Measurements from ENCODE around the gene HM13.
"Not testable (repeated sequence)": the region's sequence is repeated elsewhere in the genome, so short reads cannot be mapped to it uniquely, and the experiment has no call there.

HM13 gene

DNA sequence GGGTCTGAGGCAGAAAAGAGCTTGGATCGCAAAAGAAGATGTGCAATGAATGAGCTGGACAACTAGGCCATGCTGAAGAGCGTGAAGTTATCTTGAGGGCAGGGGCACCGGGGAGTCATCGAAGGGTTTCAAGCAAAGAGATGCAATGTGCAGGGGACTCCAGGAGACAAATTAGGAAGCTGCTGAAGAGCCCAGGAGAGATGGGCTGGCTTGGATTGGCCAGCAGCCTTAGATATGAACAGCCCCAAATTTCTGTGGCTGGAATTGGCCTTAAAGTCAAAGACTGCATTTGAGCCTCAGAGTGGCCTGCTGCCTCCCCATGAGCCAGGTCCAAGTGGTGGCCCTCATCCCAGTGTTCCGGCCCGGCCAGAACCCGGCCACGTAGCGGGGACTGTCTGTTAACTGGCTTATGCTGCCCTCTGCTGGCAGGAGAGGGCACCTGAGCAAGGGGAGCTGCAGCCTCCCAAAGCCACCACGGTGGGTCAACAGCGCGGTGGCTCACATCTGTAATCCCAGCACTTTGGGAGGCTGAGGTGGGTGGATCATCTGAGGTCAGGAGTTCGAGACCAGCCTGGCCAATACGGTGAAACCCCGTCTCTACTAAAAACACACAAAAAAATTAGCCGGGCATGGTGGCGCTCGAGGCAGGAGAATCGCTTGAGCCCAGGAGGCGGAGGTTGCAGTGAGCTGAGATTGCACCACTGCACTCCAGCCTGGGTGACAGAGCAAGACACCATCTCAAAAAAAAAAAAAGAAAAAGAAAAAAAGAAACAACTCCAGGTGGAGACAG is 11.2 kb upstream of the HM13 start:
- DNase-seq, result peak; percentile 86

DNA sequence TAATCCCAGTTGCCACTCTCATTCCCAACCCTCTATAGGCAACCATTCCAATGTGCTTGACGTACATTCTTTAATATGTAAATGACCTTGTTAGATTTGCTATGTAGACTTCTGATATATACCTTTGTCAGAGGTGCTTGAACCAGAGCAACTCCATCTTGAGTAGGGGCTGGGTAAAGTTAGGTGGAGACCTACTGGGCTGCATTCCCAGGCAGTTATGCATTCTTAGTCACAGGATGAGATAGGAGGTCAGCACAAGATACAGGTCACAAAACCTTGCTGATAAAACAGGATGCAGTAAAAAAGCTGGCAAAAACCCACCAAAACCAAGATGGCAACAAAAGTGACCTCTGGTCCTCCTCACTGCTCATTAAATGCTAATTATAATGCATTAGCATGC is 8.3 kb upstream of the HM13 start:
- no peak for DNase-seq

DNA sequence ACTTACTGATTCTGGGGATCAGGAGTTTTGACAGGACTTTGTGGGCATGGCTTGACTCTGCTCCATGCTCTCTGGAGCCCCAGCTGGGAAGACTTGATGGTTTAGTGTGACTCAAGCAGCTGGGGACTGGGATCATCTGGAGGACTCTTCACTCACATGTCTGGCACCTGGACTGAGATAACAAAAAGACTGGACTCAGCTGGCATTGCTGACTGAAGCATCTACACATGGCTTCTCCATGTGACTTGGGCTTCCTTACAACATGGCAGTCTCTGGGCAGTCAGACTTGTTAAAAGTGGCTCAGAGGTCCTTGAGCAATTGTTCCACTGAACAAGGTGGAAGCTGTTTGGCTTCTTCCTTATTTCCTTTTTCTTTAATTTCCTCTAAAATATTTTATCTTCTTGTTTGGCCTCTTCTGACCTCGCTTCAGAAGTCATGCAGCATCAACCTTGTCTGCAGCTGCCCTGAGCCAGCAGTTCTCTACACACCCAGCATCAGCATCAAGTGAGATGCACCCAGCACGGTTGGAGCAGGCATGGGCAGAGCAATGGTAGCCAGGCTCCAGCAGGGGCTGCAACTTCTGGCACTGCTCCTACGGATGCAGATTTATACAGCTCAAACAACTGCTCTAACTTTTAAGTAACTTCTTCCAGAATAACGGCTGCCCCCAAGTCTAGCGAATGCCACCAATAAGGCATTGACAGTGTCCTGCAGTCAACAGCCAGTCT is 5.6 kb upstream of the HM13 start:
- DNase-seq, result no peak

DNA sequence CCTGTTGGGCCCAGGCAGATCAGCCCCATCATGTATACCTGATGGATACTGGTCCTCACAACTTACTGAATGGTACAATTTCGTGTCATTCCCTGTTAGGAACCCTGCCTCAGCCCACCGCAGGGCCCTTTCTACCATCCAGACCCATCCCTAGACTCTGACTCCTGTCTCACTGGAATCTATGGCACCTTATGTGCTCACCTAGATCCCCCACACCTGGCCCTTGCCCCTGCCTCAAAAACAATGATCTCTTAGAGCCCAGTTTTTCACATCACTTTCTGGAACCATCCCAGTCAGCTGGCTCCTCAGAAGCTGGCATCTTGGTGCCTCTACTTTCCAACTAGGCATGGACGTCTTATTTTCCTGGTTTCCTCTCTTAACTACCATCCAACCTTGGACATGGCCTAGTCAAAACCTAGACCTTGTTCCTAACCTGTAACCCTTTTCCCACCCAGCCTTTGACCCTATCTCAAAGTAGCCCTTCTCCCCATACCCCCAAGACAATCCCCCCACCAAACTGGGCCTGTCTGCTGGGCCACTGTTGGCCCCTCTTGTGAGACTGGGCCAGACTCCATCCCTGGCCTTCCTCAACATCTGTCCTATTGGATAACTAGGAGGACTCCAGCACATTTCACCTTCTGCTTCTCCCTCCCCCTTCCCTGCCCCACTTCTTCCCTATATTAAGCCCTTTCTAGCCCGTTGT is 981 bp downstream of the HM13 start:
- no peak for DNase-seq

DNA sequence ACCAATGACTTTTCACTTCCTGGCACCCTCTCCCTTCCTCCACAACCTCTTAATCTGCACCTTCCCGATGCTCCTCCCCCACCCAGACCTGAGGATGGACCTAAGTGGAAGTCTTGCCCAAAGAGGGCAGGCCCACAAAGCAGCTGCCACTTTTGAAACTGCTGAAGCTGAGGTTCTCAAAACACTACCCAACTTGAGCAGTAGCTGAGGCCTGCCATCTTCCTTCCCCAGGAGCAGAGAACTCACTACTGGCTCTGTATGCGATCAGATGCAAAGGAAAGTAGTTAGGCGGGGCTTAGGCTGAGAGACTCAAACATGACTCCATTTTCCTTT is 1.5 kb downstream of the HM13 start:
- no peak for DNase-seq

DNA sequence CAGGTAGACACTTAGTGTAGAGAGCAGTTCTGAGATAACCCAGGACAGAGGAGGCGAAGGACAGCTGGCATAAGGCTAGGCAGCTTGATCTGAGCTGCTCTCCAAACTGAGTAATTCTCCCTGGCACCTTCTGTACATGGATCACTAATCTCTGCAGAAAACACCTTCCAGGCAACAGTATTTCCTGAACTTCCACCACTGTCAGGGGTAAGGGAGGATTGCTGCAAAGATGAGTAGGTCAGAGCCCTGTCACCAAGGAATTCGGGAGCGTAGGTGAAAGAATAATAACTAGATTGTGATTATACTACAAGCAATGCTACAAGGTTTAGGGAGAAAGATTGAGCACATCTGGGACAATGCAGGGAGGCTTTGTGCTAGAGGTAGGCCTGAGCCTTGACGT is 1.9 kb downstream of the HM13 start:
- no peak for DNase-seq

DNA sequence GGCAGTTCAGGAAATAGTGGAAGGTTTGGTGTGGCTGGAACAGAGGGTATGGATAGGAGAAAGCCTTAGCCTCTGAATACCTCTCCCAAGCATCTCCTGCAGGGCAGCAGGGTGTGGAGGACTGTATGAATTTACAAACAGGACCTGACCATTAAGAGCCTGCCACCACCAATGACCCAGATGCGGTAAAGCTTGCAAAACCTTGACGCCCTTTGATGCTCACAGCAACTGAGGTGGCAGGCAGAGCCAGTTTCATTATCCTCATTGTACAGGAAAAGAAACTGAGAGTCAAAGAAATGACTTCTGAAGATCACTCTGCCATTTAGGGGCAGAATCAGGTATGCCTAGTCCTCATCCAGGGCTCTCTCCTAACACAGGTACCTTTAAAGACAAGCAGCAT is 2.4 kb downstream of the HM13 start:
- no peak for DNase-seq

DNA sequence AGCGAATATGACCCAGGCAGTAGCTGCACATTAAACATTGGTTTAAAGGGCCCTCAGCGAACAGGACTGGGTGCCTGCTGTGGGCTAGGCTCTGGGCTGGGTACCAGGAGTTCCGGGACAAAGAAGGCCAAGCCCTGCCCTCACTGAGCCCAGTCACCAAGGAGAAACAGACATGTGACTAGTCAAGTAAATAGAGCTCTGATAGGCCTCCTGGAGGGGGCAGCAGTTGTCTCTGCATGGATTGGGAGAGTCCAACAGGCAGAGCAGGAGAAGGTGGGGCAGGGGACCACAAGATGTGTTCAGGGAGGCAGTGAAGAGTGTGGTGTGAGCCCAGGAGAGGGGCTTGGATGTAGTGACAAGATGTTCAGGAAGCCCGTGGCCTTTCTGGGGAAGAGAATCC is 3.1 kb downstream of the HM13 start:
- no peak for DNase-seq

DNA sequence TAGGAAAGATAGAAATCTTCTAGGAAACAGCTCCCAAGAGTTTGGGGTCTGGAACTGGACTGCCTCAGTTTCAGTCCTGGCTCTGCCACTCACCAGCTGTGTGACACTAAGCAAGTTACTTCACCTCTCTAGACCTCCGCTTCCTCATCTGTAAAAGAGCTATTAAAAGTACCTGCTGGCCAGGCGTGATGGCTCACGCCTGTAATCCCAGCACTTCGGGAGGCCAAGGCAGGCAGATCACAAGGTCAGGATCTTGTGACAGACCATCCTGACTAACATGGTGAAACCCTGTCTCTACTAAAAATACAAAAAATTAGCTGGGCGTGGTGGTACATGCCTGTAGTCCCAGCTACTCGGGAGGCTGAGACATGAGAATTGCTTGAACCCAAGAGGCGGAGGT is 7.0 kb downstream of the HM13 start:
- not testable (repeated sequence) for DNase-seq

DNA sequence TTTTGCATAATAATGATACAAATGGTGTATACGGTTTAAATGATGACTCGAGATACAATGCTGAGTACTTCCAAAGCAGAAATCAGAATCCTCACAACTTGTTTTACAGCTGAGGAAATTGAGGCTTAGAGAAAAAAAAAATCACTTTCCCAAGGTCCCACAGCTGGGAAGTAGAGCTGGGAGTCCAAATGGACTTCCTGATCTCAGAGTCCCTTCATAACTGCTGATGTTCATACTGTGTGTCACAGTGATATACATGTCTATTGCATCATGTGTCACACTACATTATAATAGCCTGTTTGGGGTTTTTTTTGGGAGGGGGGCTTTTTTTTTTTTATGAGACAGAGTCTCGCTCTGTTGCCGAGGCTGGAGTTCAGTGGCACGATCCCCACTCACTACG is 8.5 kb downstream of the HM13 start:
- DNase-seq, result no peak

DNA sequence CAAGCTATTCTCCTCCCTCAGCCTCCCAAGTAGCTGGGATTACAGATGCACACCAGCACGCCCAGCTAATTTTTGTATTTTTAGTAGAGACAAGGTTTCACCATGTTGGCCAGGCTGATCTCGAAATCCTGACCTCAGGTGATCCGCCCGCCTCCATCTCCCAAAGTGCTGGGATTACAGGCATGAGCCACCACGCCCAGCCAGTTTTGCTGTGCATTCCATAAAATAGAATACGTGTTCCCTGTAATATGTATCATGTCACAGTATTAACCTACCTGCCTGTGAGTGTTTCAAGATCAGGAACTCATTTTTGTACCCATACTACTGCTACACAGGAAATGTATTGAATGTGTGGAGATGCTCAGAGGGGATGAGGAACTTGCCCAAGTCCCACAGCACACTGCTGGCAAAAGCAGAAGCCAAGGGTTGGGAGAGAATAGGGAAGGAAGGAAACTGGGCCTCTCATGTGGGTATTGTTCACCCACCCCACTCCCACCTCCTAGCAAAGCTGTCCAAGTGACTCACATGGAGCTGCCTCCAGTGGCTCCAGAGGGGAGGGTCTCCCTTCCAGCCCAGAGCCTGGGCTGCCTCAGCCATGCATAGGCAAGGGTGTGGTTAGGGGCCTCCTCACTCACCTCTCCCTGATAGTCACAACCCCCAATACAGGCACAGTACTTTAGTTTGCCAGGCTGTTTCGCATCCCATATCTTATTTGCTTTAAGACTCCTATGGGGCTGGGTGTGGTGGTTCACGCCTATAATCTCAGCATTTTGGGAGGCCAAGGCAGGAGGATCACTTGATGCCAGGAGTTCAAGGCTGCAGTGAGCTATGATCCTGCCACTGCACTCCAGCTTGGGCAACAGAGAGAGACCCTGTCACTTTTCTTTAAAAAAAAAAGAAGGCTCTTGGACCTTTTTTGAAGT is 9.4 kb downstream of the HM13 start:
- DNase-seq, result no peak

DNA sequence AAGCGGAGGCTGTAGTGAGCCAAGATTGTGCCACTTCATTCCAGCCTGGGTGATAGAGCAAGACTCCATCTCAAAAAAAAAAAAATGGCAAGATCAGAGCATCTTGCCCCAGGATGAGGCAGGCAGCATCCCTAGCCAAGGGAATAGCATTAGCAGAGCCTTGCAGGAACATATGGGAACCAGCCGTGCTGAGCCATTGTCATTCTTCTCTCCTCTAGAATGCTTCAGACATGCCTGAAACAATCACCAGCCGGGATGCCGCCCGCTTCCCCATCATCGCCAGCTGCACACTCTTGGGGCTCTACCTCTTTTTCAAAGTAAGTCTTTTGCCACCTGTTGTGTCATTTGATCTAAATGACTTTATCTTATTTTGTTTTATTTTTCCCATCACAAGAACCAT is 13.0 kb downstream of the HM13 start:
- DNase-seq, result no peak

DNA sequence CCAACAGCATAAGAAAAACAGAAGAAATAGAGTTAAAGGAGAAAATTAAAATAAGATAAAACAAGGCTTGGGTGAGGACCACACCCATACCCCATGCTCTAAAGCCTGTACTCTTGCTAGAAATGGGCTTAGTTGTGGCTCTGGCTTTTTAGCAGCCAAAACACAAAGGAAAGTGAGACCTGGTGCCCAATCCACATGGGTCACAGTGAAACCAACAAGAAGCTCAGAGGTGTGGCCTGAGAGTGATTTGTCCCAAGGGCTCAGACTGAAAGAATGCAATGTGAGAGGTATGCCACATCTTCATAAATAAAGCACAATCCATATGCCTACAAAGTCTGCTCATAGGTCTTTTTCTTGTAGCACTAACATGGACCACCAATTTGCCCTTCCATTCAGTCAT is 21.1 kb downstream of the HM13 start:
- DNase-seq, result no peak

DNA sequence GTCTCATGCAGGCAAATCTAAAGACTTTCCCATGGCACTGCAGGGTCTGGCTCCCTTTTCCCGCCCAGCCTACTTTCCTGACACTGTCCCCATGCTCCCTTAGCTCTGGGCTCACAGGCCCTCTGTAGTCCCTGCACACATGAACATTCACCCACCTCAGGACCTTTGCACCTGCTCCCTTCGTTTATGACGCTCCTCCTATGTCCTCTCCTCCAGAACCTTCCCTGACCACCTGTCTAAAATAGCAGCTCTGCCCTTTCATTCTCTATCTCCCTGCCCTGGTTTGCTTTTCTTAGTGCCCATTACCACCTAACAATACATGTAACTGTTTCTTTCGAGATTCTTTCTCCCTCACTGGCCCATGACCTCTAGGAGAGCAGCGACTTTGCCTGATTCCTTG is 22.3 kb downstream of the HM13 start:
- no peak for DNase-seq

DNA sequence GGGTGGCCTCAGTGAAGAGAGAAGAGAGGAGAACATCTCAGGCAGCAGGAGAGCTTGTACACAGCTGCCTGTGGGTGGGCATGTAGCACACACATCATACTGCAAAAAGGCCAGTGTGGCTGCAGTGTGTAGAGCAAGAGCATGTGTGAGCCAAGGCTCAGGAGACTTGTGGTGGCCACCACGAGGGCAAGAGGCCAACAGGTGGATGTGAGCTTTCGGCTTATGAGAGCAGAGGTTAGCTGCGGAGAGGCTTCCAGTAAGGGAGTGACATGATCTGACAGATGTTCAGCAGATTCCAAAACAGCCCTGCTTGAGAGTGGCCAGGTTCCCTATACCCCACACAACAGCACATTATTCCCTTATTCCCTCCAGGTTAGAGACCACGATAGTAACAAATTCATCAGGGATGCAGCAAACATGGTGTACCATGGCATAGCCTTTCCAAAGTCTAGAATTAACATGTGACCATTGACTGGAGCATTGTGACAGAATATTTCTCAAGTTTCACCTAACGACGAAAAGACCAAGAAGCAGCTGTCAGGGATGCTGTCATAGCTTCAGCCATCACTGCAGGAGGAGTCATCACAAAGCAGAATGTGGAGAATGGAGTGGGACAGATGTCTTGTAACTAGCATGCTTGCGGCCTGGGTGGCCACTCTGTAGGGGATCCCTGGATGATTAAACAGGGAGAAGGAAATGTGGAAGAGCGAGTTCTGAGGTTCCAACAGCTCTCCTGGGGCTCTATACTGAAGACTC is 23.1 kb downstream of the HM13 start:
- no peak for DNase-seq

DNA sequence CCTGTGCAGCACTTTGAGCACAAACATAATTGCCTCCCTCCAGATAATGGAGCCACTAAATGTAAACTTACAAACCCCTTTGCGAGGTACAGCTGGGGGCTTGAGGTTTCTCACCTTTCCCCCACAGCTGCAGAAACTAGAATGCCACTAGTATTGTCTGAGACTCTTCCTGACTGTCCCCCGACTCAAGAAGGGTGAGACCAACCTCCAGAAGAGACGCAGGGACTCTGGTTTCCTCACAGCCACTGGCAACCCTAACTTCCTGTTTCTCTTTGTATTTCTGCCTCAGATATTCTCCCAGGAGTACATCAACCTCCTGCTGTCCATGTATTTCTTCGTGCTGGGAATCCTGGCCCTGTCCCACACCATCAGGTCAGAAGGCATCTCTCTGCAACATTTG is 23.6 kb downstream of the HM13 start:
- no peak for DNase-seq

DNA sequence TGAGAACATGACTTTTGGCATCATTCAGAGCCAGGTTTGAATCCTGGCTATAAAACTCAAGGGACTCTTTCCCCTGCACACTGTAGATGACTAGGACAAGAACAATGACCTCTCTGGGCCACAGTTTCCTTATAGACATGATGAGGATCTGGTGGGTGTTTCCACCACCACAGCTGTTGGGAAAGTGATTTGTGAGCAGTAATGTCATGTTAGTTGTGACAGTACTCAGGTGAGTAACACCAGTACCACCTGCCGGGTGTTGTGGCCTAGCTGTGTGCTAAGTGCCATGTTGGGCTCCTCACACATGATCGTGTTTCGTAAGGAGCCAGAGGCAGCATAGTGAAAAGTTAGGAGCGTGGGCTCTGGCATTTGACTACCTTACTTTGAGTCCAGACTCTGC is 24.1 kb downstream of the HM13 start:
- no peak for DNase-seq

DNA sequence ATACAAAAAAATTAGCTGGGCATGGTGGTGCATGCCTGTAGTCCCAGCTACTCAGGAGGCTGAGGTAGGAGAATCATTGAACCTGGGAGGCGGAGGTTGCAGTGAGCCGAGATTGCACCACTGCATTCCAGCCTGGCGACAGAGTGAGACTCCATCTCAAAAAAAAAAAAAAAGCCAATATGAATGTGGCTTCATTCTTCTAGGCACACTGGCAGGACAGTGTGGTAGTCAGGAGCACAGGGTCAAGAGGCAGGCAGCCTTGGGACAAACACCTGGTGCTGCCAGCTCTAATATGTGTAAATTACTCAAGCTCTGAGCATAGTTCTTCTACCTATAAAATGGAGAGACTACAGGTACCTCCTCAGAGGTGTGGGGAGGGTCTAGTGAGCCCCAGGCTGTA is 25.4 kb downstream of the HM13 start:
- DNase-seq, result not testable (repeated sequence)

DNA sequence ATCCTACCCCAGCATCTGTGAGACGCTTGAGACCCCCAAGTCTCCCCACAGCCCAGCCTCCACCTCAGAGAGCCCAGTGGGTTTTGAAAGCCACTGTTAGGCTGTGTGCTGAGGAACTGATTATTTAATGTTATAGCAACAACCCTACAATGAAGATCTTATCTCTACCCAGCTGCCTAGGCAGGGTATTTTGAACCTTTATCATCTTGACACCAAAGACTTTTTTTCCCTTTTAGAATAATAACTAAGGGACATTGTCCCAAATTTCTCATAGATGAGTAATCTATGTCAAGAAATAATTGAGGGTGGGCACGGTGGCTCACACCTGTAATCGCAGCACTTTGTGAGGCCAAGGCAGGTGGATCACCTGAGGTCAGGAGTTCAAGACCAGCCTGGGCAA is 26.2 kb downstream of the HM13 start:
- DNase-seq, result no peak

DNA sequence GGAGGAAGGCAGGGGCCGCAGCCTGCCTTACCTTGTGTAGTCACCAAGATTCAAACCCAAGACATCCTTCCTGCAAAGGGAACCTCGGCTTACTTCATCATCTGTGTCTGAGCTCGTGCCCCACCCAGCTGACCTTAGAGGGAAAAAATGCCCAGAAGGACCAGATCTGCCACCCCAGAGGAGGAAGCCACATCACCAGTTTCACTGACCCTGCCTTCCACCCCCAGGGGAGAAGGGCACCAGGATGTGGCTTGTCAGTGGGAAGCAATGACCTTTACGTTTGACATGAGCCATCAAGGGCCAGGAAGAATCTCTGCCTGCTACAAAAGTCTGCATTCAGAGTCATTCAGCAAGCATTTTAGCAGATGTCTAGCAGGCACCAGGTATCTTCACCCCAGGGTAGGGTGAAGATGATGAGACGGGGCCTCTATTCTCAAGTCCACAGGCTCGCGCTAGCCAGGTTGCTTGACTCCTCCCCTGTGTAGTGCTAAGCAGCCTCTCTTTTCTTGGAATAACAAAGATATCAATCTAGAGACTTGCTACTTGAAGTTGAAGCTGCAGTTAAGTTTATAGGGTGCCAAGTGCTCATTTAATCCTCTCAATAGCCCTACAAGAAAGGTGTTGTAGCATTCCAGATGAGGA is 28.1 kb downstream of the HM13 start:
- peak; percentile 47 for DNase-seq

DNA sequence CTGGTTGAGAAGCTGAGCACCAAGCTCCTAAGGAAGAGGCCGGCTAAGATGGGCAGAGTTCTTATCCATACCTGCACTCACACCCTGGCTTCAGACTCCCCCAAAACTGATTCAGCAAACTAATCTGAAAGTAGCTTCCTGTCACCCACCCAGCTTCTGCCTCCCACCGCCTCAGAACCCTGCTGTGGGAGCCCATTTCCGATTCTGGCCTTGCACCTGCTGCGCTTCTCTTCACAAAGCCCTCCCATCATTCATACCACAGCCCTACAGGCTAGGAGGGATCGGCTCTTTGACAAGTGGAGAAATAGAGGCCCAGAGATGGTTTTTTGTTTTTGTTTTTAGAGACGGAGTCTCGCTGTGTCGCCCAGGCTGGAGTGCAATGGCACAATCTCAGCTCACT is 28.7 kb downstream of the HM13 start:
- no peak for DNase-seq
